Lower leg skin (tissue), 3 donors: ENCODE measurements around the gene GARS1.

ENCODE experiments used
- POLR2A ChIP-seq, 2 donors: fragments of 450-650 bp; IDR thresholded peaks; one replicate each; pipeline ENCODE4 v1.6.1; 2016 to 2017; ENCODE audit warnings: antibody characterized with exemption in 2 of 2, mild to moderate bottlenecking in 1 of 2, moderate library complexity in 1 of 2
- TF ChIP-seq, protein P1 (sequence below), 3 donors: fragments of 450-650 bp; IDR thresholded peaks; one replicate each; pipeline ENCODE4 v1.5.1; 2016; ENCODE audit warnings: antibody characterized with exemption in 3 of 3, mild to moderate bottlenecking in 3 of 3, moderate library complexity in 2 of 3

DNA sequence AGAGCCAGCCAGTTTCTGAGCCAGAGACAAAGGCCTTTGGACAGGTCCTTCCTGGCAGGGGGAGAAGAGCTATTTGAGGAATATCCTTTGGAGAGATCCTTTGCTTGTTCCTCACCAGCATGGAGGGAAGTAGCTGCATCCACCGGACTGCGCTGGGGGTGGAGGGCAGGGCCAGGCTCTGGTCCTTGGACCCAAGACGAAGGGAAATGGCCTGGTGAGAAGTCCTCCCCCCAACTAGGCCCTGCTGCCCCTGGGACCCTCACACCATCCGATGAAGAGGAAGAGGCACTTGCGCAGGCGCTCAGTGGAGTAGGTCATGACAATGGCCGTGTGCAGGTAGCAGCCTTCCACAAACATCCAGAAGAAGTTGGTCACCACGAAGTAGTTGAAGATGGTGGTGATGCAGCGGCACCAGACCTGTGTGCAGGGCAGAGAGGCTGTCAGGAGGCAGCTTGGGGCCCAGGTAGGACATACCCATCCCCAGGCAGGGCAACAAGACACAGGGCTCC is 67.8 kb downstream of the GARS1 start:
- TF ChIP-seq, protein P1, sequence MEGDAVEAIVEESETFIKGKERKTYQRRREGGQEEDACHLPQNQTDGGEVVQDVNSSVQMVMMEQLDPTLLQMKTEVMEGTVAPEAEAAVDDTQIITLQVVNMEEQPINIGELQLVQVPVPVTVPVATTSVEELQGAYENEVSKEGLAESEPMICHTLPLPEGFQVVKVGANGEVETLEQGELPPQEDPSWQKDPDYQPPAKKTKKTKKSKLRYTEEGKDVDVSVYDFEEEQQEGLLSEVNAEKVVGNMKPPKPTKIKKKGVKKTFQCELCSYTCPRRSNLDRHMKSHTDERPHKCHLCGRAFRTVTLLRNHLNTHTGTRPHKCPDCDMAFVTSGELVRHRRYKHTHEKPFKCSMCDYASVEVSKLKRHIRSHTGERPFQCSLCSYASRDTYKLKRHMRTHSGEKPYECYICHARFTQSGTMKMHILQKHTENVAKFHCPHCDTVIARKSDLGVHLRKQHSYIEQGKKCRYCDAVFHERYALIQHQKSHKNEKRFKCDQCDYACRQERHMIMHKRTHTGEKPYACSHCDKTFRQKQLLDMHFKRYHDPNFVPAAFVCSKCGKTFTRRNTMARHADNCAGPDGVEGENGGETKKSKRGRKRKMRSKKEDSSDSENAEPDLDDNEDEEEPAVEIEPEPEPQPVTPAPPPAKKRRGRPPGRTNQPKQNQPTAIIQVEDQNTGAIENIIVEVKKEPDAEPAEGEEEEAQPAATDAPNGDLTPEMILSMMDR (IDR thresholded peaks at IDR 0.05): no peak
- TF ChIP-seq POLR2A (IDR thresholded peaks at IDR 0.05): no peak
